Activated CD8-positive, alpha-beta memory T cell treated with anti-CD3 and anti-CD28 coated beads, Interleukin-2, amount 10 ng/mL, durations not matched to agents 7 days and 5 days (primary cell): Measurements from ENCODE around the gene AHNAK2. TPM values are rescaled to one million over a fixed set of nuclear protein-coding genes. Genes with fewer than 3 reads are reported as not detected.
"Not testable (repeated sequence)": the region's sequence is repeated elsewhere in the genome, so short reads cannot be mapped to it uniquely, and the experiment has no call there.

Experiments
- ATAC-seq: fragments of 150-1000 bp; cut with Tn5 transposase; one replicate; pipeline ENCODE4 v1.10.0; 2021; ENCODE audit warnings: moderate library complexity
- CTCF ChIA-PET: fragments of 350-600 bp; sonication (Branson Sonifier 250); formaldehyde crosslinking; loops from one replicate; lab custom pipeline; 2021; ENCODE audit warnings: antibody characterized with exemption; lab: Charles Lee
- DNase-seq: peaks from one replicate; pipeline ENCODE4 v3.0.0-alpha.2; 2020
- H3K27ac Mint-ChIP-seq: one replicate; pipeline ENCODE4 v1.8.0; 2021; ENCODE audit warnings: mild to moderate bottlenecking, mixed read lengths
- H3K27me3 Mint-ChIP-seq: one replicate; pipeline ENCODE4 v1.8.0; 2021; ENCODE audit warnings: mixed read lengths
- H3K36me3 Mint-ChIP-seq: one replicate; pipeline ENCODE4 v1.8.0; 2021; ENCODE audit warnings: mild to moderate bottlenecking, mixed read lengths
- H3K4me1 Mint-ChIP-seq: one replicate; pipeline ENCODE4 v1.8.0; 2021; ENCODE audit warnings: mixed read lengths
- H3K4me3 Mint-ChIP-seq: one replicate; pipeline ENCODE4 v1.8.0; 2021; ENCODE audit warnings: mild to moderate bottlenecking, moderate library complexity, mixed read lengths
- H3K9me3 Mint-ChIP-seq: one replicate; pipeline ENCODE4 v1.8.0; 2022; ENCODE audit warnings: low read depth, mixed read lengths
- total RNA-seq, 2 experiments: library from RNA; stranded (reverse); gene quantifications; one replicate each; pipeline ENCODE4 v1.2.3, GENCODE V29; 2021

Gene AHNAK2
- total RNA-seq, 2 experiments from 2014 or later: not detected

- H3K36me3 Mint-ChIP-seq: not testable (repeated sequence)
These were observed 87.9 kb downstream of the AHNAK2 start for GRCh38 chr14:104890292-104890691.

GRCh38 chr14:104889375-104889757, 88.8 kb downstream of the AHNAK2 start:
- Mint-ChIP-seq H3K27me3 (no peaks in the 10 kb centered on the region), H3K27ac (no peak overlapping the region), H3K9me3 (no peaks in the 10 kb centered on the region), H3K36me3 (no peaks in the 10 kb centered on the region), H3K4me1 (no peaks in the 10 kb centered on the region), H3K4me3 (no peak overlapping the region)
- ATAC-seq (no peak), DNase-seq (no peak)
- CTCF ChIA-PET: no interaction called here

More at GRCh38 chr14:104890292-104890691, 87.9 kb downstream of the AHNAK2 start:
- DNase-seq, ATAC-seq, CTCF ChIA-PET, H3K4me3 Mint-ChIP-seq, H3K9me3 Mint-ChIP-seq, H3K27me3 Mint-ChIP-seq, H3K27ac Mint-ChIP-seq, H3K4me1 Mint-ChIP-seq: not testable (repeated sequence)

GRCh38 chr14:104888489-104889374, 89.4 kb downstream of the AHNAK2 start:
- CTCF ChIA-PET: no interaction called here
- H3K4me3 Mint-ChIP-seq: no peak overlapping the region

GRCh38 chr14:104887623-104888488, 90.3 kb downstream of the AHNAK2 start:
- ATAC-seq (no peak), DNase-seq (no peak)
- H3K27ac Mint-ChIP-seq: no peak overlapping the region
- H3K4me3 Mint-ChIP-seq: no peak overlapping the region
- no peaks in the 10 kb centered on the region for H3K36me3 Mint-ChIP-seq
- CTCF ChIA-PET: no interaction called here
- H3K27me3 Mint-ChIP-seq: no peaks in the 10 kb centered on the region
- no peaks in the 10 kb centered on the region for H3K4me1 Mint-ChIP-seq
- H3K9me3 Mint-ChIP-seq: no peaks in the 10 kb centered on the region

More at GRCh38 chr14:104888489-104889374, 89.4 kb downstream of the AHNAK2 start:
- H3K4me1 Mint-ChIP-seq: no peaks in the 10 kb centered on the region
- H3K9me3 Mint-ChIP-seq: no peaks in the 10 kb centered on the region
- no peak overlapping the region for H3K27ac Mint-ChIP-seq
- DNase-seq (no peak), ATAC-seq (no peak)
- H3K36me3 Mint-ChIP-seq: no peaks in the 10 kb centered on the region
- no peaks in the 10 kb centered on the region for H3K27me3 Mint-ChIP-seq

Other genes with a start within 250 kb of the AHNAK2 start
- gene SIVA1, start 225.2 kb downstream of the AHNAK2 start, total RNA-seq: 100 to 1,000 TPM; 127 to 140 TPM
- gene AKT1, start 182.6 kb downstream of the AHNAK2 start, total RNA-seq: 100 to 1,000 TPM; 178 to 202 TPM
- 1 to 10 TPM; 4.9 to 5.5 TPM for gene ZBTB42, start 177.3 kb downstream of the AHNAK2 start, total RNA-seq
- 1 to 10 TPM; 4.6 to 8.5 TPM for gene CEP170B, start 113.1 kb downstream of the AHNAK2 start, total RNA-seq
- gene PLD4, start 53.5 kb downstream of the AHNAK2 start, total RNA-seq: not detected
- gene CLBA1, start 7.4 kb upstream of the AHNAK2 start, total RNA-seq: under 1 TPM; 0.56 to 0.67 TPM
- gene CDCA4, start 42.7 kb upstream of the AHNAK2 start, total RNA-seq: 10 to 100 TPM; 70.8 to 77.8 TPM
- gene GPR132, start 87.1 kb upstream of the AHNAK2 start, total RNA-seq: 10 to 100 TPM; 47.4 to 49.4 TPM
- 1 to 10 TPM in 1 of 2 experiments, under 1 TPM in 1; 0.76 to 3.2 TPM for gene JAG2, start 190.4 kb upstream of the AHNAK2 start, total RNA-seq
- 10 to 100 TPM; 16.2 to 20.9 TPM for gene NUDT14, start 202.9 kb upstream of the AHNAK2 start, total RNA-seq